K562 (cell line): ENCODE measurements around the gene WASF3. TPM values are rescaled to one million over a fixed set of nuclear protein-coding genes. Genes with fewer than 3 reads are reported as not detected.

Experiments
- ATAC-seq: fragments of 200-7000 bp; cut with Tn5 transposase; 3 replicates; pipeline ENCODE4 v1.9.1; 2020; ENCODE audit warnings: moderate library complexity
- BruUV-seq: library from RNA; stranded (reverse); fragments of 400-500 nt; replicated peaks from 2 replicates; lab custom pipeline; 2021; lab: Mats Ljungman, UMichigan
- CTCF ChIA-PET: fragments of 300-600 bp; formaldehyde crosslinking; extraction: SDS; loops from one replicate; lab custom pipeline; 2021; ENCODE audit warnings: low intra/inter-chr PET ratio; lab: Yijun Ruan, JAX
- POLR2A ChIA-PET: fragments of 300-600, 350-650 bp; sonication (Branson Sonifier 250); formaldehyde crosslinking; extraction: SDS; loops from one replicate; lab custom pipeline; 2021; ENCODE audit warnings: antibody characterized with exemption, inconsistent platforms; lab: Yijun Ruan, JAX
- DNase-seq, 4 experiments: peaks; one replicate each; pipeline versions ENCODE4 v3.0.0 to v3.0.0-alpha.2; 2011 to 2018; ENCODE audit warnings: low spot score in 3 of 4, mixed read lengths in 3 of 4; ENCODE audit errors: extremely low read depth in 1 of 4
- FAIRE-seq: peaks from 2 replicates; lab custom pipeline; 2011; peaks lifted over from hg19 to GRCh38; lab: Jason Lieb, UNC
- H2AFZ ChIP-seq: 2 replicates; pipeline ENCODE4 v1.6.0; 2011; ENCODE audit warnings: low read depth, low read length, control low read depth, inconsistent platforms
- H3K27ac ChIP-seq: fragments of 200-600 bp; 3 replicates; pipeline ENCODE4 v1.8.0; 2011; ENCODE audit warnings: low read depth, mild to moderate bottlenecking, control low read depth, inconsistent platforms, low read length, moderate library complexity, mixed read lengths; ENCODE audit errors: extremely low read depth
- H3K27me3 ChIP-seq, 2 experiments: fragments of 300-600 bp in 1 of 2; 2 replicates in 1 of 2; 3 replicates in 1 of 2; pipeline versions ENCODE4 v1.6.0 to v1.8.0; 2011; ENCODE audit warnings: inconsistent platforms in 2 of 2, low read length in 2 of 2, mild to moderate bottlenecking in 1 of 2, mixed read lengths in 1 of 2, moderate library complexity in 1 of 2; ENCODE audit not compliant: control insufficient read depth in 2 of 2, insufficient read depth in 2 of 2
- H3K36me3 ChIP-seq: fragments of 300-600 bp; 3 replicates; pipeline ENCODE4 v1.8.0; 2011; ENCODE audit warnings: mild to moderate bottlenecking, low read length, inconsistent platforms; ENCODE audit not compliant: control insufficient read depth, insufficient read depth
- H3K4me1 ChIP-seq, 2 experiments: fragments of 200-600 bp in 1 of 2; replicated peaks in 1 of 2; 2 replicates in 1 of 2; 3 replicates in 1 of 2; pipeline versions ENCODE4 v1.5.1 to v1.8.0; 2011; ENCODE audit warnings: inconsistent platforms in 2 of 2, low read length in 2 of 2, mild to moderate bottlenecking in 1 of 2, mixed read lengths in 1 of 2, moderate library complexity in 1 of 2; ENCODE audit not compliant: control insufficient read depth in 2 of 2, insufficient read depth in 2 of 2
- H3K4me2 ChIP-seq: 2 replicates; pipeline ENCODE4 v1.6.1; 2011; ENCODE audit warnings: low read length, control low read depth, inconsistent platforms, mixed read lengths; ENCODE audit not compliant: insufficient read depth
- H3K4me3 ChIP-seq: fragments of 200-600 bp; sonication (generic), shearing (Covaris generic); 2 replicates; pipeline ENCODE4 v1.5.1; 2016; ENCODE audit warnings: control low read depth, inconsistent platforms
- H3K79me2 ChIP-seq: fragments of 200-600 bp; 3 replicates; pipeline ENCODE4 v1.8.0; 2011; ENCODE audit warnings: low read length, inconsistent platforms; ENCODE audit not compliant: control insufficient read depth, insufficient read depth
- H3K9ac ChIP-seq, 2 experiments: 2 replicates each; pipeline versions ENCODE4 v1.6.0 to v1.6.1; 2011; ENCODE audit warnings: low read depth in 2 of 2, low read length in 2 of 2, control low read depth in 1 of 2, inconsistent platforms in 1 of 2, mild to moderate bottlenecking in 1 of 2, mixed read lengths in 1 of 2; ENCODE audit not compliant: insufficient read depth in 1 of 2
- H3K9me1 ChIP-seq: one replicate; pipeline ENCODE4 v1.6.0; 2011; ENCODE audit warnings: inconsistent platforms, mild to moderate bottlenecking, low read length, moderate library complexity; ENCODE audit not compliant: control insufficient read depth, insufficient read depth
- H3K9me3 ChIP-seq: replicated peaks from 2 replicates; pipeline ENCODE4 v1.5.1; 2011; ENCODE audit warnings: low read depth, low read length, inconsistent platforms; ENCODE audit not compliant: control insufficient read depth, insufficient read depth
- H4K20me1 ChIP-seq: replicated peaks from 2 replicates; pipeline ENCODE4 v1.6.1; 2011; ENCODE audit warnings: low read length, inconsistent platforms, mixed read lengths; ENCODE audit not compliant: control insufficient read depth, insufficient read depth
- CBFA2T3 ChIP-seq: fragments of 450-650 bp; IDR thresholded peaks from 2 replicates; pipeline ENCODE4 v1.6.1; 2017
- IFI16 ChIP-seq: fragments of 250-450 bp; sonication (Bioruptor Pico); IDR thresholded peaks from 2 replicates; pipeline ENCODE4 v2.1.2; 2022; ENCODE audit warnings: mild to moderate bottlenecking, inconsistent platforms
- RFX1 ChIP-seq: fragments of 450-650 bp; IDR thresholded peaks from 2 replicates; pipeline ENCODE4 v1.6.1; 2016; ENCODE audit warnings: mild to moderate bottlenecking, moderate library complexity
- ZNF184 ChIP-seq: sonication (generic); formaldehyde crosslinking; IDR thresholded peaks from 2 replicates; pipeline ENCODE4 v1.5.0; 2020; ENCODE audit warnings: missing genetic modification reagents
- WGBS: fragments of 100-300 bp; shearing (Covaris generic); methylation state at CpG from one replicate; pipeline ENCODE4 v1.1.6; 2016; ENCODE audit warnings: low coverage, mixed read lengths; ENCODE audit not compliant: insufficient coverage; ENCODE audit errors: missing lambda C conversion rate; 5-methylcytosine and 5-hydroxymethylcytosine counted together
- in situ Hi-C: fragments of 300-500 bp; cut with MboI; formaldehyde crosslinking; loops from 4 replicates; pipeline ENCODE4 v1.15.0; 2018; ENCODE audit warnings: inconsistent platforms, mixed read lengths
- intact Hi-C: fragments of 100-400 bp; cut with micrococcal nuclease; formaldehyde crosslinking; loops from 2 replicates; pipeline ENCODE4 v1.14.2; 2022
- polyA plus RNA-seq, 8 experiments: library from polyadenylated mRNA; depleted of rRNA in 4 of 8; stranded (reverse) in 5 of 8; unstranded in 3 of 8; fragments of >200 nt; fragmentation: Nextera tagmentation in 2 of 8; fragmentation: Illumina TruSeq in 1 of 8; extraction: Ambion mirVana in 2 of 8; extraction: Trizol in 1 of 8; gene quantifications; 2 replicates each; pipeline versions ENCODE4 v1.2.1 to v1.2.3, GENCODE V29; 2011 to 2014; ENCODE audit warnings: inconsistent platforms in 1 of 8, missing spikeins in 1 of 8
- total RNA-seq, 7 experiments: library from RNA; depleted of rRNA in 6 of 7; stranded (reverse); fragments of >200 nt in 6 of 7; fragmentation: Illumina TruSeq in 2 of 7; extraction: Trizol in 2 of 7; gene quantifications; 2 replicates each; pipeline versions ENCODE4 v1.2.1 to v1.2.3, GENCODE V29; 2011 to 2021; ENCODE audit warnings: low replicate concordance in 1 of 7

The WASF3 gene
- total and polyA plus RNA-seq, 9 of the 15 experiments (the other 6 are each of a cell fraction or from before 2014, with no cell fraction given), result 0.04 to 0.43 (median 0.11) TPM

DNA sequence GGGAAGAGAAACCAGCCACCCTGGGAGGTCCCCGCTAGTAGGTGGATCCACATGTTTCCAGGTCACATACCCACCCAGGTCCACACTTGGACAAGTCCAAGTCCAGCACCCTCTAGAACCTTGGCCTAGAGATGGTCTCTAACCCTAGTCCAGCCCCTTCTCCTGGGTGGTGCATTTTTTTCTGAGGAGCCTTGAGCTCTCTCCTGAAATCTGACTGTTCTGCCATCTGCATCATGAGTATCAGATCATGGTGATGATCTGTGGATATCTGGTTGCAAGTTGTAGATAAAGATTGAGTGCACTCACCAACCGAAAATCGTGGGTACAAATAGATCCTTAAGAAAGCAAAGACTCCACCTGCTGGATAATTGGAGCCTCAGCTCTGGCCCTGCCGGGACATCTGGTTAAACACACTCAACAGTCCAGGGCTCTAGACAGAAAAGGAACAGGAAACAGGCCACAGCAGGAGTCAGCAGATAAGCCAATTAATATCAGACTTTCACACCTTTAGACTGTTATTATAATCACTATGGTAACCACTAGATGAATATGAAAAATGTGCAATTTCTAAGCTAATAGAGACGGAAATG lies 162.0 kb downstream of the WASF3 start:
- no peak for FAIRE-seq
- no peak overlapping the region for H3K27ac ChIP-seq
- ChIA-PET CTCF (no interaction called here), POLR2A (interaction anchor here (0.6 to 0.9 kb wide), 2 partner anchors 30 to 103 kb away, joined by 3 read pairs; no protein-coding TSS in a partner anchor)
- no peak overlapping the region for H3K4me3 ChIP-seq
- no peaks in the 10 kb centered on the region for H4K20me1 ChIP-seq
- intact Hi-C loops (no loop called here), in situ Hi-C loops (no loop called here)
- TF ChIP-seq ZNF184 (CRISPR knock-in tag) (no peak), CBFA2T3 (0 out of 2 replicates have a peak, but pooled peaks have one; percentile 5), RFX1 (peak; percentile 22; the same call in 1 of the 2 replicates), IFI16 (CRISPR knock-in tag) (no peak)
- H3K27me3 ChIP-seq, result peaks cover 0 to 7% of the 10 kb centered on the region in 2 experiments; a peak in 3 of 5 replicates
- no peaks in the 10 kb centered on the region for H3K36me3 ChIP-seq
- H3K4me1 ChIP-seq, result no peaks in the 10 kb centered on the region
- DNase-seq, result peak in 3 of 4 experiments; percentile 2 to 10 (median 7)
- WGBS, result 3% methylated on average over 5 of the region's 5 CpGs
- no peak overlapping the region for H2AFZ ChIP-seq
- no peak overlapping the region for H3K4me2 ChIP-seq
- H3K9me1 ChIP-seq, result no peaks in the 10 kb centered on the region
- no peaks in the 10 kb centered on the region for H3K9me3 ChIP-seq
- ATAC-seq, result no peak
- H3K79me2 ChIP-seq, result no peaks in the 10 kb centered on the region
- H3K9ac ChIP-seq, result no peak overlapping the region
- no TSS peak for BruUV-seq
